ENCODE measurements around the gene GFRA1. TPM values are rescaled to one million over a fixed set of nuclear protein-coding genes. Genes with fewer than 3 reads are reported as not detected.

GFRA1 gene
- total and polyA plus RNA-seq, 2 of the 4 experiments (the other 2 are of a cell fraction) = 9.1 to 9.3 TPM

GRCh38 chr10:116056445-116057293 lies 216.3 kb downstream of the GFRA1 start:
- Histone ChIP-seq H2BK5ac (ENCODE audit: low read depth, low read length, poor library complexity, severe bottlenecking) (no peak overlapping the region), H3K27ac (ENCODE audit: insufficient read depth, low read length) (no peak overlapping the region), H2BK15ac (ENCODE audit: low read depth, low read length) (no peak overlapping the region), H2AFZ (replicated peaks; ENCODE audit: low read length, poor library complexity) (no peak overlapping the region), H3K9me1 (ENCODE audit: insufficient read depth, low read length) (no peaks in the 10 kb centered on the region), H3K79me1 (ENCODE audit: low read depth in 1 of 2, low read length in 2 of 2) (no peaks in the 10 kb centered on the region), H3K36me3 (ENCODE audit: control insufficient read depth, insufficient read depth, low read length) (no peaks in the 10 kb centered on the region), H4K91ac (ENCODE audit: insufficient read depth, low read depth, low read length) (no peak overlapping the region), H3K23ac (ENCODE audit: low read depth, low read length) (no peak overlapping the region), H2BK120ac (ENCODE audit: low read depth, low read length) (no peak overlapping the region), H2BK20ac (ENCODE audit: low read depth, low read length) (no peak overlapping the region), H3K4ac (ENCODE audit: low read depth, low read length) (no peak overlapping the region), H2AK5ac (ENCODE audit: low read depth, low read length) (no peak overlapping the region), H3K27me3 (ENCODE audit: control insufficient read depth, insufficient read depth, low read length) (no peaks in the 10 kb centered on the region), H3K9me3 (ENCODE audit: control insufficient read depth, insufficient read depth, low read length) (0 out of 2 replicates have a peak, but pooled peaks cover 4% of the 10 kb centered on the region), H3K4me3 (ENCODE audit: insufficient read depth, low read depth, low read length) (no peak overlapping the region), H2AK9ac (replicated peaks; ENCODE audit: low read depth, low read length, poor library complexity) (no peak overlapping the region), H3K4me2 (ENCODE audit: low read depth, low read length) (no peak overlapping the region), H4K5ac (ENCODE audit: low read depth, low read length) (no peak overlapping the region), H3K14ac (replicated peaks; ENCODE audit: low read depth, low read length) (no peak overlapping the region), H4K8ac (ENCODE audit: low read depth in 2 of 2, low read length in 2 of 2) (no peak overlapping the region), H3K9ac (ENCODE audit: low read depth, low read length) (no peak overlapping the region), H3K56ac (ENCODE audit: extremely low read depth, insufficient read depth, low read length) (no peak overlapping the region), H3K18ac (ENCODE audit: low read depth, low read length) (no peak overlapping the region), H4K20me1 (ENCODE audit: insufficient read depth, low read length) (no peaks in the 10 kb centered on the region), H3K4me1 (ENCODE audit: control insufficient read depth, insufficient read depth, low read length) (no peaks in the 10 kb centered on the region)
- ChIA-PET CTCF (no interaction called here), POLR2A (ENCODE audit: unreplicated experiment) (no interaction called here)
- ATAC-seq (ENCODE audit: low read depth) = no peak
- WGBS, 2 experiments (ENCODE audit: extremely low coverage in 2 of 2, insufficient read length in 1 of 2) = no CpG with 5 or more reads among the region's 11 CpGs
- in situ Hi-C loops (cut with MboI; ENCODE audit: low sequenced_read_pairs) (no loop called here), dilution Hi-C loops (cut with HindIII; ENCODE audit: low sequenced_read_pairs, unreplicated experiment) (no loop called here), intact Hi-C loops (cut with micrococcal nuclease) (no loop called here)
- TF ChIP-seq RFX5 (IDR thresholded peaks at IDR 0.05; ENCODE audit: low read depth, low read length) = no peak
- TF ChIP-seq NFE2L2 (IDR thresholded peaks at IDR 0.05; ENCODE audit: low read depth, low read length) = no peak
- TF ChIP-seq MXI1 (IDR thresholded peaks at IDR 0.05; ENCODE audit: borderline replicate concordance, low read depth, low read length) = no peak
- no peak for TF ChIP-seq RCOR1 (IDR thresholded peaks at IDR 0.05; ENCODE audit: insufficient replicate concordance, low read length)
- no peak for TF ChIP-seq CEBPB (IDR thresholded peaks at IDR 0.05; ENCODE audit: low read depth, low read length)
- no peak for TF ChIP-seq FOS (IDR thresholded peaks at IDR 0.05; ENCODE audit: low read depth, low read length)
- no peak for TF ChIP-seq RAD21 (IDR thresholded peaks at IDR 0.05; ENCODE audit: low read length)
- TF ChIP-seq, protein P1, sequence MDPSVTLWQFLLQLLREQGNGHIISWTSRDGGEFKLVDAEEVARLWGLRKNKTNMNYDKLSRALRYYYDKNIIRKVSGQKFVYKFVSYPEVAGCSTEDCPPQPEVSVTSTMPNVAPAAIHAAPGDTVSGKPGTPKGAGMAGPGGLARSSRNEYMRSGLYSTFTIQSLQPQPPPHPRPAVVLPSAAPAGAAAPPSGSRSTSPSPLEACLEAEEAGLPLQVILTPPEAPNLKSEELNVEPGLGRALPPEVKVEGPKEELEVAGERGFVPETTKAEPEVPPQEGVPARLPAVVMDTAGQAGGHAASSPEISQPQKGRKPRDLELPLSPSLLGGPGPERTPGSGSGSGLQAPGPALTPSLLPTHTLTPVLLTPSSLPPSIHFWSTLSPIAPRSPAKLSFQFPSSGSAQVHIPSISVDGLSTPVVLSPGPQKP (IDR thresholded peaks at IDR 0.05; ENCODE audit: borderline replicate concordance, low read depth, low read length) = no peak
- no peak for TF ChIP-seq SMC3 (IDR thresholded peaks at IDR 0.05; ENCODE audit: low read depth, low read length)
- TF ChIP-seq MAFK (IDR thresholded peaks at IDR 0.05; ENCODE audit: low read depth, low read length) = no peak
- TF ChIP-seq, protein P2, sequence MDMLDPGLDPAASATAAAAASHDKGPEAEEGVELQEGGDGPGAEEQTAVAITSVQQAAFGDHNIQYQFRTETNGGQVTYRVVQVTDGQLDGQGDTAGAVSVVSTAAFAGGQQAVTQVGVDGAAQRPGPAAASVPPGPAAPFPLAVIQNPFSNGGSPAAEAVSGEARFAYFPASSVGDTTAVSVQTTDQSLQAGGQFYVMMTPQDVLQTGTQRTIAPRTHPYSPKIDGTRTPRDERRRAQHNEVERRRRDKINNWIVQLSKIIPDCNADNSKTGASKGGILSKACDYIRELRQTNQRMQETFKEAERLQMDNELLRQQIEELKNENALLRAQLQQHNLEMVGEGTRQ (IDR thresholded peaks at IDR 0.05; ENCODE audit: low read depth, low read length) = no peak
- no peak for DNase-seq
- no TSS peak for BruUV-seq (replicated peaks)
